K562 (cell line): ENCODE measurements around the gene ZFP42. TPM values are rescaled to one million over a fixed set of nuclear protein-coding genes. Genes with fewer than 3 reads are reported as not detected.
"Not testable (repeated sequence)": the region's sequence is repeated elsewhere in the genome, so short reads cannot be mapped to it uniquely, and the experiment has no call there.

Experiments used
- ATAC-seq: fragments of 200-7000 bp; cut with Tn5 transposase; 3 replicates; pipeline ENCODE4 v1.9.1; 2020; ENCODE audit warnings: moderate library complexity
- BruUV-seq: library from RNA; stranded (reverse); fragments of 400-500 nt; replicated peaks from 2 replicates; lab custom pipeline; 2021; lab: Mats Ljungman, UMichigan
- CTCF ChIA-PET: fragments of 300-600 bp; formaldehyde crosslinking; extraction: SDS; loops from one replicate; lab custom pipeline; 2021; ENCODE audit warnings: low intra/inter-chr PET ratio; lab: Yijun Ruan, JAX
- POLR2A ChIA-PET: fragments of 300-600, 350-650 bp; sonication (Branson Sonifier 250); formaldehyde crosslinking; extraction: SDS; loops from one replicate; lab custom pipeline; 2021; ENCODE audit warnings: antibody characterized with exemption, inconsistent platforms; lab: Yijun Ruan, JAX
- DNase-seq, 4 experiments: peaks; one replicate each; pipeline versions ENCODE4 v3.0.0 to v3.0.0-alpha.2; 2011 to 2018; ENCODE audit warnings: low spot score in 3 of 4, mixed read lengths in 3 of 4; ENCODE audit errors: extremely low read depth in 1 of 4
- FAIRE-seq: peaks from 2 replicates; lab custom pipeline; 2011; peaks lifted over from hg19 to GRCh38; lab: Jason Lieb, UNC
- H2AFZ ChIP-seq: 2 replicates; pipeline ENCODE4 v1.6.0; 2011; ENCODE audit warnings: low read depth, low read length, control low read depth, inconsistent platforms
- H3K27ac ChIP-seq: fragments of 200-600 bp; 3 replicates; pipeline ENCODE4 v1.8.0; 2011; ENCODE audit warnings: low read depth, mild to moderate bottlenecking, control low read depth, inconsistent platforms, low read length, moderate library complexity, mixed read lengths; ENCODE audit errors: extremely low read depth
- H3K27me3 ChIP-seq, 2 experiments: fragments of 300-600 bp in 1 of 2; 2 replicates in 1 of 2; 3 replicates in 1 of 2; pipeline versions ENCODE4 v1.6.0 to v1.8.0; 2011; ENCODE audit warnings: inconsistent platforms in 2 of 2, low read length in 2 of 2, mild to moderate bottlenecking in 1 of 2, mixed read lengths in 1 of 2, moderate library complexity in 1 of 2; ENCODE audit not compliant: control insufficient read depth in 2 of 2, insufficient read depth in 2 of 2
- H3K36me3 ChIP-seq: fragments of 300-600 bp; 3 replicates; pipeline ENCODE4 v1.8.0; 2011; ENCODE audit warnings: mild to moderate bottlenecking, low read length, inconsistent platforms; ENCODE audit not compliant: control insufficient read depth, insufficient read depth
- H3K4me1 ChIP-seq, 2 experiments: fragments of 200-600 bp in 1 of 2; replicated peaks in 1 of 2; 2 replicates in 1 of 2; 3 replicates in 1 of 2; pipeline versions ENCODE4 v1.5.1 to v1.8.0; 2011; ENCODE audit warnings: inconsistent platforms in 2 of 2, low read length in 2 of 2, mild to moderate bottlenecking in 1 of 2, mixed read lengths in 1 of 2, moderate library complexity in 1 of 2; ENCODE audit not compliant: control insufficient read depth in 2 of 2, insufficient read depth in 2 of 2
- H3K4me2 ChIP-seq: 2 replicates; pipeline ENCODE4 v1.6.1; 2011; ENCODE audit warnings: low read length, control low read depth, inconsistent platforms, mixed read lengths; ENCODE audit not compliant: insufficient read depth
- H3K4me3 ChIP-seq: fragments of 200-600 bp; sonication (generic), shearing (Covaris generic); 2 replicates; pipeline ENCODE4 v1.5.1; 2016; ENCODE audit warnings: control low read depth, inconsistent platforms
- H3K79me2 ChIP-seq: fragments of 200-600 bp; 3 replicates; pipeline ENCODE4 v1.8.0; 2011; ENCODE audit warnings: low read length, inconsistent platforms; ENCODE audit not compliant: control insufficient read depth, insufficient read depth
- H3K9ac ChIP-seq, 2 experiments: 2 replicates each; pipeline versions ENCODE4 v1.6.0 to v1.6.1; 2011; ENCODE audit warnings: low read depth in 2 of 2, low read length in 2 of 2, control low read depth in 1 of 2, inconsistent platforms in 1 of 2, mild to moderate bottlenecking in 1 of 2, mixed read lengths in 1 of 2; ENCODE audit not compliant: insufficient read depth in 1 of 2
- H3K9me1 ChIP-seq: one replicate; pipeline ENCODE4 v1.6.0; 2011; ENCODE audit warnings: inconsistent platforms, mild to moderate bottlenecking, low read length, moderate library complexity; ENCODE audit not compliant: control insufficient read depth, insufficient read depth
- H3K9me3 ChIP-seq: replicated peaks from 2 replicates; pipeline ENCODE4 v1.5.1; 2011; ENCODE audit warnings: low read depth, low read length, inconsistent platforms; ENCODE audit not compliant: control insufficient read depth, insufficient read depth
- H4K20me1 ChIP-seq: replicated peaks from 2 replicates; pipeline ENCODE4 v1.6.1; 2011; ENCODE audit warnings: low read length, inconsistent platforms, mixed read lengths; ENCODE audit not compliant: control insufficient read depth, insufficient read depth
- CREB1 ChIP-seq, 2 experiments: sonication (generic) in 1 of 2; formaldehyde crosslinking in 1 of 2; IDR thresholded peaks; 2 replicates each; pipeline versions ENCODE4 v1.6.1 to v1.8.0; 2012 to 2022; ENCODE audit warnings: inconsistent platforms in 1 of 2, mild to moderate bottlenecking in 1 of 2, missing genetic modification reagents in 1 of 2, moderate library complexity in 1 of 2
- TEAD4 ChIP-seq, 2 experiments: sonication (generic) in 1 of 2; formaldehyde crosslinking in 1 of 2; IDR thresholded peaks; 2 replicates each; pipeline versions ENCODE4 v1.6.1 to v1.8.0; 2012 to 2022; ENCODE audit warnings: borderline replicate concordance in 1 of 2, inconsistent platforms in 1 of 2, low read length in 1 of 2, mild to moderate bottlenecking in 1 of 2, missing genetic modification reagents in 1 of 2
- WGBS: fragments of 100-300 bp; shearing (Covaris generic); methylation state at CpG from one replicate; pipeline ENCODE4 v1.1.6; 2016; ENCODE audit warnings: low coverage, mixed read lengths; ENCODE audit not compliant: insufficient coverage; ENCODE audit errors: missing lambda C conversion rate; 5-methylcytosine and 5-hydroxymethylcytosine counted together
- in situ Hi-C: fragments of 300-500 bp; cut with MboI; formaldehyde crosslinking; loops from 4 replicates; pipeline ENCODE4 v1.15.0; 2018; ENCODE audit warnings: inconsistent platforms, mixed read lengths
- intact Hi-C: fragments of 100-400 bp; cut with micrococcal nuclease; formaldehyde crosslinking; loops from 2 replicates; pipeline ENCODE4 v1.14.2; 2022
- polyA plus RNA-seq, 8 experiments: library from polyadenylated mRNA; depleted of rRNA in 4 of 8; stranded (reverse) in 5 of 8; unstranded in 3 of 8; fragments of >200 nt; fragmentation: Nextera tagmentation in 2 of 8; fragmentation: Illumina TruSeq in 1 of 8; extraction: Ambion mirVana in 2 of 8; extraction: Trizol in 1 of 8; gene quantifications; 2 replicates each; pipeline versions ENCODE4 v1.2.1 to v1.2.3, GENCODE V29; 2011 to 2014; ENCODE audit warnings: inconsistent platforms in 1 of 8, missing spikeins in 1 of 8
- total RNA-seq, 7 experiments: library from RNA; depleted of rRNA in 6 of 7; stranded (reverse); fragments of >200 nt in 6 of 7; fragmentation: Illumina TruSeq in 2 of 7; extraction: Trizol in 2 of 7; gene quantifications; 2 replicates each; pipeline versions ENCODE4 v1.2.1 to v1.2.3, GENCODE V29; 2011 to 2021; ENCODE audit warnings: low replicate concordance in 1 of 7

Gene ZFP42
- total and polyA plus RNA-seq, 9 of the 15 experiments (the other 6 are each of a cell fraction or from before 2014, with no cell fraction given) = 0.09 to 0.64 (median 0.20) TPM

DNA sequence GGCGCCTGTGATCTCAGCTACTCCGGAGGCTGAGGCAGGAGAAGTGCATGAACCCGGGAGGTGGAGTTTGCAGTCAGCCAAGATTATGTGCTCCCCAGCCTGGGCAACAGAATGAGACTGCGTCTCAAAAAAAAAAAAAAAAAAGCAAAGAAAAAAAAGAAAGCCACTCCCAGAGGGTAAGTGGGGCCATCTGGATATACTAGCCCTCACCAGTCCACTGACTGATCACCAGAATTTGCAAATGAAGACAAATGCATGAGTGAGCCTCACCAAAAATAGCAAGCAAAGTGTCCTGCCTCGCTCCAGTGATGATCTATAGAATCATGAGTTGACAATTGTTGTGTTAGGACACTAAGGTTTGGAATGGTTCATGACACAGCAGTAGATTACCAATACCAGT lies 47.6 kb downstream of the ZFP42 start:
- TF ChIP-seq TEAD4 (IDR thresholded peaks at IDR 0.05; ENCODE audit: low read length) (no peak), TEAD4 (CRISPR knock-in tag; IDR thresholded peaks at IDR 0.05; ENCODE audit: borderline replicate concordance) (no peak), CREB1 (IDR thresholded peaks at IDR 0.05) (no peak), CREB1 (CRISPR knock-in tag; IDR thresholded peaks at IDR 0.05) (no peak)
- Histone ChIP-seq H3K9ac (no peak overlapping the region), H3K4me2 (no peak overlapping the region), H3K79me2 (no peaks in the 10 kb centered on the region), H4K20me1 (no peaks in the 10 kb centered on the region), H3K4me1 (no peaks in the 10 kb centered on the region), H3K36me3 (no peaks in the 10 kb centered on the region), H2AFZ (no peak overlapping the region), H3K9me3 (no peaks in the 10 kb centered on the region), H3K9me1 (no peaks in the 10 kb centered on the region), H3K27me3 (no peaks in the 10 kb centered on the region), H3K27ac (no peak overlapping the region), H3K4me3 (no peak overlapping the region)
- BruUV-seq = no TSS peak
- intact Hi-C loops (no loop called here), in situ Hi-C loops (no loop called here)
- no peak for ATAC-seq
- no peak for FAIRE-seq
- DNase-seq = no peak
- POLR2A ChIA-PET = no interaction called here
- 0% methylated on average over 4 of the region's 5 CpGs for WGBS
- CTCF ChIA-PET = no interaction called here

- H3K79me2 ChIP-seq, H2AFZ ChIP-seq, in situ Hi-C loops, H3K9ac ChIP-seq, DNase-seq, CTCF ChIA-PET, BruUV-seq, H3K4me1 ChIP-seq, H3K9me3 ChIP-seq, H3K27me3 ChIP-seq, H3K36me3 ChIP-seq, H3K9me1 ChIP-seq, ATAC-seq, intact Hi-C loops, H3K4me2 ChIP-seq, H3K27ac ChIP-seq, H4K20me1 ChIP-seq, POLR2A ChIA-PET, H3K4me3 ChIP-seq, FAIRE-seq: not testable (repeated sequence)
- 0% methylated on average over 5 of the region's 10 CpGs for WGBS
These were observed 49.9 kb downstream of the ZFP42 start for GRCh38 chr4:188045461-188045860.
